ENCODE data around the gene SPRR1B.
"Not testable (repeated sequence)": the region's sequence is repeated elsewhere in the genome, so short reads cannot be mapped to it uniquely, and the experiment has no call there.

SPRR1B gene

GRCh38 chr1:153040950-153041631, 10.1 kb downstream of the SPRR1B start, which contains the start of gene SPRR2D:
TSS of gene SPRR2D (minus strand) at chr1:153041120. CDS start at chr1:153040346, 774 bp downstream.
- DNase-seq (ENCODE audit: low spot score), result no peak

GRCh38 chr1:153049211-153049610, 18.2 kb downstream of the SPRR1B start:
- DNase-seq (ENCODE audit: low spot score), result no peak

- DNase-seq (ENCODE audit: low spot score), result not testable (repeated sequence)
Observed at GRCh38 chr1:153056111-153056510, 25.1 kb downstream of the SPRR1B start.

- no peak for DNase-seq (ENCODE audit: low spot score)
Observed at GRCh38 chr1:153057375-153057774, 26.4 kb downstream of the SPRR1B start, which contains the start of gene SPRR2A. TSS of gene SPRR2A (minus strand) at chr1:153057512. CDS start at chr1:153056735, 777 bp downstream.

GRCh38 chr1:153058154-153058553, 27.2 kb downstream of the SPRR1B start:
- no peak for DNase-seq (ENCODE audit: low spot score)

GRCh38 chr1:153058826-153059784, 28.1 kb downstream of the SPRR1B start:
- DNase-seq (ENCODE audit: low spot score), result no peak

GRCh38 chr1:153070243-153070642, 39.2 kb downstream of the SPRR1B start:
- DNase-seq (ENCODE audit: low spot score), result no peak

- DNase-seq (ENCODE audit: low spot score), result no peak
Observed at GRCh38 chr1:153071511-153071910, 40.5 kb downstream of the SPRR1B start, which contains the start of gene SPRR2B. TSS of gene SPRR2B (minus strand) at chr1:153071611. CDS start at chr1:153070839, 772 bp downstream.

GRCh38 chr1:153072806-153073726, 42.1 kb downstream of the SPRR1B start:
- DNase-seq (ENCODE audit: low spot score), result no peak

GRCh38 chr1:153081736-153082135, 50.7 kb downstream of the SPRR1B start:
- DNase-seq (ENCODE audit: low spot score), result no peak

Small RNAs within 50 kb of the gene (small RNA-seq; reads per million reads assigned to genes)
- gene AL356867.1 (0 reads per million in 2 experiments), gene RF00322 (0 reads per million in 2 experiments), gene SPRR1A (0 reads per million in 2 experiments)

Data from SK-N-DZ (cell line).